Measurements from ENCODE around the gene ACBD4. TPM values are rescaled to one million over a fixed set of nuclear protein-coding genes. Genes with fewer than 3 reads are reported as not detected.
A peak's percentile ranks its signal among the peaks of the same experiment; 100 is the strongest.

Gene ACBD4
- total and polyA plus RNA-seq, 2 of the 13 experiments (the other 11 are each of a cell fraction or from before 2014, with no cell fraction given), result 16.1 to 26.9 TPM

DNA sequence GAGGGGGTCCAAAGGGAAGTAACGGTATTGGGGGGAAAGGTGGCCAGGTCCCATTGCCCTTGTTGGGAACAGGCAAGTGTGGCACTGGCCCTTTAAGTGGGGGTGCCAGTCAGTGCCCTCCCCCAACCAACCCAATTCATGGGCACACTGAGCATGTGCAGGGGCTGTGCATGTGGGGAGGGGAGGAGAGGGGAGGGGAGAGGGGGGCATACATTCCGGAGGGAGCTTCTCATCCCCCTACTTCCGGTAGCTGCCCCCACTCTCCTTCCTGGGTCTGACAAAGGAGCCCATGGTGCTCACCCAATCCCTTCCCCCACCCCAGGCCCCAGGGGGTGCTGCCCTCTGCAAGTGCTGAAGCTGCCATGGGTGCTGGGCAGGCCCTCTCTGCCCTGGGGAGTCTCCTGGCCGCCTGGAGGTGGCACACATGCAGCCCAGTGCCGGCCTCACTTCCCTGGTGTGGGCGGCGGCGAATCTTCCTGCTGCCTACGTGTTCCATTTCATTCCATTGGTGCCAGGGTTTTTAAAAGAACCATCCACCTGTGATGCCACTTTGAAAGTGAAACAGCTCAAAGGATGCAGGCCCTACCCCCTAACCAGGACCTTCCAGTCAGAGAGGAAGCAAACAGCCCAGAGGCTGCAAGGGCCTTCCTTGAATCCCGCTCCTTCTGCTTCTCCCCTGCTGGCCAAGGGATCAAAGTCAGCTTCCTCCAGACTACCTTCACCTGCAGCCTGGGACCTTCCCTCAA is 37.2 kb downstream of the ACBD4 start (continued):
- peak; percentile 21; the same call in 1 of the 2 replicates for TF ChIP-seq FOXO1 (CRISPR knock-in tag; IDR thresholded peaks at IDR 0.05)
- TF ChIP-seq SP1 (IDR thresholded peaks at IDR 0.05), result no peak
- peak; percentile 78 for TF ChIP-seq SP1 (CRISPR knock-in tag; IDR thresholded peaks at IDR 0.05)
- peak; percentile 94 for TF ChIP-seq KDM3A (CRISPR knock-in tag; IDR thresholded peaks at IDR 0.05; ENCODE audit: low read depth)
- no peak for TF ChIP-seq CCAR2 (optimal IDR thresholded peaks at IDR 0.05; ENCODE audit: low read depth, low read length)
- no peak for TF ChIP-seq PAF1 (CRISPR knock-in tag; IDR thresholded peaks at IDR 0.05)
- 0 out of 2 replicates have a peak, but pooled peaks have one; percentile 38 for TF ChIP-seq NFKBIZ (CRISPR knock-in tag; IDR thresholded peaks at IDR 0.05)
- no peak for TF ChIP-seq EHMT2 (IDR thresholded peaks at IDR 0.05; ENCODE audit: borderline replicate concordance, low read depth, low read length)
- no peak for TF ChIP-seq KAT2B (IDR thresholded peaks at IDR 0.05; ENCODE audit: borderline replicate concordance, low read depth, low read length)
- no peak; the same call in 1 of the 2 replicates for TF ChIP-seq ZBTB21 (CRISPR knock-in tag; IDR thresholded peaks at IDR 0.05)
- no peak for TF ChIP-seq TOPORS (CRISPR knock-in tag; IDR thresholded peaks at IDR 0.05)
- TF ChIP-seq, protein P1, sequence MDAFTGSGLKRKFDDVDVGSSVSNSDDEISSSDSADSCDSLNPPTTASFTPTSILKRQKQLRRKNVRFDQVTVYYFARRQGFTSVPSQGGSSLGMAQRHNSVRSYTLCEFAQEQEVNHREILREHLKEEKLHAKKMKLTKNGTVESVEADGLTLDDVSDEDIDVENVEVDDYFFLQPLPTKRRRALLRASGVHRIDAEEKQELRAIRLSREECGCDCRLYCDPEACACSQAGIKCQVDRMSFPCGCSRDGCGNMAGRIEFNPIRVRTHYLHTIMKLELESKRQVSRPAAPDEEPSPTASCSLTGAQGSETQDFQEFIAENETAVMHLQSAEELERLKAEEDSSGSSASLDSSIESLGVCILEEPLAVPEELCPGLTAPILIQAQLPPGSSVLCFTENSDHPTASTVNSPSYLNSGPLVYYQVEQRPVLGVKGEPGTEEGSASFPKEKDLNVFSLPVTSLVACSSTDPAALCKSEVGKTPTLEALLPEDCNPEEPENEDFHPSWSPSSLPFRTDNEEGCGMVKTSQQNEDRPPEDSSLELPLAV (CRISPR knock-in tag; conservative IDR thresholded peaks at IDR 0.05; ENCODE audit: low read depth), result no peak
- TF ChIP-seq ZNF101 (CRISPR knock-in tag; IDR thresholded peaks at IDR 0.05; ENCODE audit: borderline replicate concordance, low read depth), result no peak; the same call in 1 of the 2 replicates
- peak; percentile 94 for TF ChIP-seq ERF (CRISPR knock-in tag; IDR thresholded peaks at IDR 0.05)
- TF ChIP-seq, protein P2, sequence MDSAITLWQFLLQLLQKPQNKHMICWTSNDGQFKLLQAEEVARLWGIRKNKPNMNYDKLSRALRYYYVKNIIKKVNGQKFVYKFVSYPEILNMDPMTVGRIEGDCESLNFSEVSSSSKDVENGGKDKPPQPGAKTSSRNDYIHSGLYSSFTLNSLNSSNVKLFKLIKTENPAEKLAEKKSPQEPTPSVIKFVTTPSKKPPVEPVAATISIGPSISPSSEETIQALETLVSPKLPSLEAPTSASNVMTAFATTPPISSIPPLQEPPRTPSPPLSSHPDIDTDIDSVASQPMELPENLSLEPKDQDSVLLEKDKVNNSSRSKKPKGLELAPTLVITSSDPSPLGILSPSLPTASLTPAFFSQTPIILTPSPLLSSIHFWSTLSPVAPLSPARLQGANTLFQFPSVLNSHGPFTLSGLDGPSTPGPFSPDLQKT (CRISPR knock-in tag; IDR thresholded peaks at IDR 0.05; ENCODE audit: borderline replicate concordance), result no peak
- peak; percentile 89 for TF ChIP-seq PCBP1 (IDR thresholded peaks at IDR 0.05; ENCODE audit: borderline replicate concordance, low read depth, low read length)
- peak; percentile 94 for TF ChIP-seq JARID2 (CRISPR knock-in tag; IDR thresholded peaks at IDR 0.05; ENCODE audit: insufficient replicate concordance)
- peak; percentile 49 for TF ChIP-seq HNRNPLL (IDR thresholded peaks at IDR 0.05; ENCODE audit: low read depth, low read length, poor library complexity, severe bottlenecking)
- no peak for TF ChIP-seq FOXA1 (IDR thresholded peaks at IDR 0.05)
- no peak for TF ChIP-seq FOXA1 (CRISPR knock-in tag; IDR thresholded peaks at IDR 0.05)
- peak; percentile 84 for TF ChIP-seq ELF1 (CRISPR knock-in tag; IDR thresholded peaks at IDR 0.05)
- TF ChIP-seq ZNF615 (CRISPR knock-in tag; IDR thresholded peaks at IDR 0.05; ENCODE audit: borderline replicate concordance), result no peak
- TF ChIP-seq ZNF354B (CRISPR knock-in tag; IDR thresholded peaks at IDR 0.05), result no peak
- TF ChIP-seq YEATS2 (CRISPR knock-in tag; IDR thresholded peaks at IDR 0.05; ENCODE audit: borderline replicate concordance), result peak; percentile 78
- no peak for TF ChIP-seq CBX1 (IDR thresholded peaks at IDR 0.05; ENCODE audit: low read depth)
- TF ChIP-seq CBX5 (CRISPR knock-in tag; IDR thresholded peaks at IDR 0.05; ENCODE audit: borderline replicate concordance), result peak; percentile 71; the same call in 1 of the 2 replicates
- TF ChIP-seq DBP (CRISPR knock-in tag; IDR thresholded peaks at IDR 0.05; ENCODE audit: not compliant biosample characterization), result no peak
- TF ChIP-seq, protein P3, sequence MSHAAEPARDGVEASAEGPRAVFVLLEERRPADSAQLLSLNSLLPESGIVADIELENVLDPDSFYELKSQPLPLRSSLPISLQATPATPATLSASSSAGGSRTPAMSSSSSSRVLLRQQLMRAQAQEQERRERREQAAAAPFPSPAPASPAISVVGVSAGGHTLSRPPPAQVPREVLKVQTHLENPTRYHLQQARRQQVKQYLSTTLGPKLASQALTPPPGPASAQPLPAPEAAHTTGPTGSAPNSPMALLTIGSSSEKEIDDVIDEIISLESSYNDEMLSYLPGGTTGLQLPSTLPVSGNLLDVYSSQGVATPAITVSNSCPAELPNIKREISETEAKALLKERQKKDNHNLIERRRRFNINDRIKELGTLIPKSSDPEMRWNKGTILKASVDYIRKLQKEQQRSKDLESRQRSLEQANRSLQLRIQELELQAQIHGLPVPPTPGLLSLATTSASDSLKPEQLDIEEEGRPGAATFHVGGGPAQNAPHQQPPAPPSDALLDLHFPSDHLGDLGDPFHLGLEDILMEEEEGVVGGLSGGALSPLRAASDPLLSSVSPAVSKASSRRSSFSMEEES (CRISPR knock-in tag; IDR thresholded peaks at IDR 0.05), result peak; percentile 53; the same call in 1 of the 2 replicates
